Measurements from ENCODE around the gene BICC1.

Gene BICC1

GRCh38 chr10:58824396-58824795, 311.7 kb downstream of the BICC1 start:
- Histone ChIP-seq H3K36me3 (ENCODE audit: control insufficient read depth, insufficient read depth, low read length) (no peaks in the 10 kb centered on the region), H3K4me3 (ENCODE audit: insufficient read depth, low read depth, low read length) (no peak overlapping the region), H3K4me1 (ENCODE audit: control insufficient read depth, insufficient read depth, low read length) (no peaks in the 10 kb centered on the region), H3K9me3 (ENCODE audit: control insufficient read depth, low read length) (no peaks in the 10 kb centered on the region), H3K27me3 (ENCODE audit: control insufficient read depth, insufficient read depth, low read length, poor library complexity, severe bottlenecking) (no peaks in the 10 kb centered on the region), H3K27ac (ENCODE audit: insufficient read depth, low read depth, low read length, poor library complexity, severe bottlenecking) (no peak overlapping the region)
- 88 to 96% methylated on average over 1 to 2 of the region's 2 CpGs for WGBS, 2 experiments

GRCh38 chr10:58826694-58827093, 314.0 kb downstream of the BICC1 start:
- no peaks in the 10 kb centered on the region for H3K4me1 ChIP-seq (ENCODE audit: control insufficient read depth, insufficient read depth, low read length)
- WGBS, 2 experiments, result 60 to 62% methylated on average over 6 of the region's 6 CpGs
- H3K9me3 ChIP-seq (ENCODE audit: control insufficient read depth, low read length), result no peaks in the 10 kb centered on the region
- H3K4me3 ChIP-seq (ENCODE audit: insufficient read depth, low read depth, low read length), result no peak overlapping the region
- no peak overlapping the region for H3K27ac ChIP-seq (ENCODE audit: insufficient read depth, low read depth, low read length, poor library complexity, severe bottlenecking)
- no peaks in the 10 kb centered on the region for H3K27me3 ChIP-seq (ENCODE audit: control insufficient read depth, insufficient read depth, low read length, poor library complexity, severe bottlenecking)
- H3K36me3 ChIP-seq (ENCODE audit: control insufficient read depth, insufficient read depth, low read length), result no peaks in the 10 kb centered on the region

GRCh38 chr10:58827381-58827780, 314.7 kb downstream of the BICC1 start:
- no peaks in the 10 kb centered on the region for H3K27me3 ChIP-seq (ENCODE audit: control insufficient read depth, insufficient read depth, low read length, poor library complexity, severe bottlenecking)
- H3K4me1 ChIP-seq (ENCODE audit: control insufficient read depth, insufficient read depth, low read length), result no peaks in the 10 kb centered on the region
- whole genome bisulfite sequencing, 2 experiments, result 93 to 95% methylated on average over 3 of the region's 3 CpGs
- no peaks in the 10 kb centered on the region for H3K36me3 ChIP-seq (ENCODE audit: control insufficient read depth, insufficient read depth, low read length)
- H3K4me3 ChIP-seq (ENCODE audit: insufficient read depth, low read depth, low read length), result no peak overlapping the region
- H3K27ac ChIP-seq (ENCODE audit: insufficient read depth, low read depth, low read length, poor library complexity, severe bottlenecking), result no peak overlapping the region
- no peaks in the 10 kb centered on the region for H3K9me3 ChIP-seq (ENCODE audit: control insufficient read depth, low read length)

GRCh38 chr10:58829839-58830238, 317.2 kb downstream of the BICC1 start:
- WGBS, 2 experiments, result 96 to 100% methylated on average over 4 to 5 of the region's 5 CpGs
- no peak overlapping the region for H3K27ac ChIP-seq (ENCODE audit: insufficient read depth, low read depth, low read length, poor library complexity, severe bottlenecking)
- H3K36me3 ChIP-seq (ENCODE audit: control insufficient read depth, insufficient read depth, low read length), result no peaks in the 10 kb centered on the region
- no peaks in the 10 kb centered on the region for H3K27me3 ChIP-seq (ENCODE audit: control insufficient read depth, insufficient read depth, low read length, poor library complexity, severe bottlenecking)
- no peak overlapping the region for H3K4me3 ChIP-seq (ENCODE audit: insufficient read depth, low read depth, low read length)
- H3K4me1 ChIP-seq (ENCODE audit: control insufficient read depth, insufficient read depth, low read length), result no peaks in the 10 kb centered on the region
- no peaks in the 10 kb centered on the region for H3K9me3 ChIP-seq (ENCODE audit: control insufficient read depth, low read length)

GRCh38 chr10:58830697-58831096, 318.0 kb downstream of the BICC1 start:
- H3K9me3 ChIP-seq (ENCODE audit: control insufficient read depth, low read length), result no peaks in the 10 kb centered on the region
- H3K4me3 ChIP-seq (ENCODE audit: insufficient read depth, low read depth, low read length), result no peak overlapping the region
- H3K27me3 ChIP-seq (ENCODE audit: control insufficient read depth, insufficient read depth, low read length, poor library complexity, severe bottlenecking), result no peaks in the 10 kb centered on the region
- H3K27ac ChIP-seq (ENCODE audit: insufficient read depth, low read depth, low read length, poor library complexity, severe bottlenecking), result no peak overlapping the region
- H3K36me3 ChIP-seq (ENCODE audit: control insufficient read depth, insufficient read depth, low read length), result no peaks in the 10 kb centered on the region
- no peaks in the 10 kb centered on the region for H3K4me1 ChIP-seq (ENCODE audit: control insufficient read depth, insufficient read depth, low read length)

- 81 to 91% methylated on average over 5 of the region's 5 CpGs for WGBS, 2 experiments
- H3K27ac ChIP-seq (ENCODE audit: insufficient read depth, low read depth, low read length, poor library complexity, severe bottlenecking), result no peak overlapping the region
- H3K4me3 ChIP-seq (ENCODE audit: insufficient read depth, low read depth, low read length), result no peak overlapping the region
- no peaks in the 10 kb centered on the region for H3K9me3 ChIP-seq (ENCODE audit: control insufficient read depth, low read length)
- no peaks in the 10 kb centered on the region for H3K4me1 ChIP-seq (ENCODE audit: control insufficient read depth, insufficient read depth, low read length)
- no peaks in the 10 kb centered on the region for H3K36me3 ChIP-seq (ENCODE audit: control insufficient read depth, insufficient read depth, low read length)
- H3K27me3 ChIP-seq (ENCODE audit: control insufficient read depth, insufficient read depth, low read length, poor library complexity, severe bottlenecking), result no peaks in the 10 kb centered on the region
Observed at GRCh38 chr10:58833771-58834561, 321.3 kb downstream of the BICC1 start.

- 95 to 96% methylated on average over 3 of the region's 3 CpGs for WGBS, 2 experiments
- Histone ChIP-seq H3K9me3 (ENCODE audit: control insufficient read depth, low read length) (no peaks in the 10 kb centered on the region), H3K4me3 (ENCODE audit: insufficient read depth, low read depth, low read length) (no peak overlapping the region), H3K4me1 (ENCODE audit: control insufficient read depth, insufficient read depth, low read length) (no peaks in the 10 kb centered on the region), H3K27ac (ENCODE audit: insufficient read depth, low read depth, low read length, poor library complexity, severe bottlenecking) (no peak overlapping the region), H3K27me3 (ENCODE audit: control insufficient read depth, insufficient read depth, low read length, poor library complexity, severe bottlenecking) (no peaks in the 10 kb centered on the region), H3K36me3 (ENCODE audit: control insufficient read depth, insufficient read depth, low read length) (no peaks in the 10 kb centered on the region)
Observed at GRCh38 chr10:58836176-58836700, 323.6 kb downstream of the BICC1 start.

GRCh38 chr10:58836991-58837575, 324.4 kb downstream of the BICC1 start:
- Histone ChIP-seq H3K27me3 (ENCODE audit: control insufficient read depth, insufficient read depth, low read length, poor library complexity, severe bottlenecking) (no peaks in the 10 kb centered on the region), H3K9me3 (ENCODE audit: control insufficient read depth, low read length) (no peaks in the 10 kb centered on the region), H3K36me3 (ENCODE audit: control insufficient read depth, insufficient read depth, low read length) (no peaks in the 10 kb centered on the region), H3K4me1 (ENCODE audit: control insufficient read depth, insufficient read depth, low read length) (no peaks in the 10 kb centered on the region), H3K4me3 (ENCODE audit: insufficient read depth, low read depth, low read length) (no peak overlapping the region), H3K27ac (ENCODE audit: insufficient read depth, low read depth, low read length, poor library complexity, severe bottlenecking) (no peak overlapping the region)
- 93 to 97% methylated on average over 8 of the region's 8 CpGs for WGBS, 2 experiments

GRCh38 chr10:58837826-58838225, 325.2 kb downstream of the BICC1 start:
- H3K27me3 ChIP-seq (ENCODE audit: control insufficient read depth, insufficient read depth, low read length, poor library complexity, severe bottlenecking), result no peaks in the 10 kb centered on the region
- H3K27ac ChIP-seq (ENCODE audit: insufficient read depth, low read depth, low read length, poor library complexity, severe bottlenecking), result no peak overlapping the region
- no peaks in the 10 kb centered on the region for H3K36me3 ChIP-seq (ENCODE audit: control insufficient read depth, insufficient read depth, low read length)
- H3K4me1 ChIP-seq (ENCODE audit: control insufficient read depth, insufficient read depth, low read length), result no peaks in the 10 kb centered on the region
- no peaks in the 10 kb centered on the region for H3K9me3 ChIP-seq (ENCODE audit: control insufficient read depth, low read length)
- no peak overlapping the region for H3K4me3 ChIP-seq (ENCODE audit: insufficient read depth, low read depth, low read length)
- 98 to 100% methylated on average over 2 of the region's 2 CpGs for WGBS, 2 experiments

GRCh38 chr10:58838561-58839208, 326.0 kb downstream of the BICC1 start:
- WGBS, 2 experiments, result 100% methylated on average over 1 of the region's 1 CpG; no CpG with 5 or more reads in 1 of the 2 experiments
- no peaks in the 10 kb centered on the region for H3K36me3 ChIP-seq (ENCODE audit: control insufficient read depth, insufficient read depth, low read length)
- no peaks in the 10 kb centered on the region for H3K9me3 ChIP-seq (ENCODE audit: control insufficient read depth, low read length)
- no peak overlapping the region for H3K27ac ChIP-seq (ENCODE audit: insufficient read depth, low read depth, low read length, poor library complexity, severe bottlenecking)
- H3K4me3 ChIP-seq (ENCODE audit: insufficient read depth, low read depth, low read length), result no peak overlapping the region
- H3K4me1 ChIP-seq (ENCODE audit: control insufficient read depth, insufficient read depth, low read length), result no peaks in the 10 kb centered on the region
- no peaks in the 10 kb centered on the region for H3K27me3 ChIP-seq (ENCODE audit: control insufficient read depth, insufficient read depth, low read length, poor library complexity, severe bottlenecking)
